Stomach smooth muscle (tissue), 2 donors: ENCODE data around the gene ELF4.

Experiments
- H3K27ac ChIP-seq: one replicate; pipeline ENCODE4 v1.7.0; 2013; ENCODE audit warnings: mild to moderate bottlenecking, low read length, inconsistent platforms
- H3K27me3 ChIP-seq, 2 donors: one replicate each; pipeline ENCODE4 v1.7.0; 2013; ENCODE audit warnings: low read length in 2 of 2; ENCODE audit not compliant: insufficient read depth in 2 of 2, control insufficient read depth in 1 of 2
- H3K36me3 ChIP-seq, 2 donors: one replicate each; pipeline ENCODE4 v1.7.0; 2013; ENCODE audit warnings: low read length in 2 of 2; ENCODE audit not compliant: control insufficient read depth in 2 of 2, insufficient read depth in 2 of 2
- H3K4me1 ChIP-seq: one replicate; pipeline ENCODE4 v1.7.0; 2013; ENCODE audit warnings: low read length; ENCODE audit not compliant: control insufficient read depth, insufficient read depth
- H3K4me3 ChIP-seq, 2 donors: one replicate each; pipeline ENCODE4 v1.7.0; 2013; ENCODE audit warnings: low read length in 2 of 2
- H3K9ac ChIP-seq, 2 donors: one replicate each; pipeline ENCODE4 v1.7.0; 2013; ENCODE audit warnings: low read length in 2 of 2, mild to moderate bottlenecking in 1 of 2
- H3K9me3 ChIP-seq, 2 donors: one replicate each; pipeline ENCODE4 v1.7.0; 2013; ENCODE audit warnings: low read length in 2 of 2; ENCODE audit not compliant: control insufficient read depth in 2 of 2
- donor health status: healthy.
- donor health status: Pancreatic carcinoma.

Gene ELF4

GRCh38 chrX:130066975-130067615 lies 43.2 kb downstream of the ELF4 start:
- Histone ChIP-seq H3K9me3 (no peaks in the 10 kb centered on the region), H3K27ac (no peak overlapping the region), H3K9ac (no peak overlapping the region), H3K4me3 (no peak overlapping the region), H3K36me3 (peaks cover 0 to 6% of the 10 kb centered on the region in 2 donors), H3K4me1 (no peaks in the 10 kb centered on the region), H3K27me3 (peaks cover 0 to 2% of the 10 kb centered on the region in 2 donors)

- Histone ChIP-seq H3K9me3 (no peaks in the 10 kb centered on the region), H3K4me3 (peak overlapping the region; percentile 46 to 68), H3K4me1 (peaks cover 16% of the 10 kb centered on the region), H3K36me3 (peaks cover 0 to 2% of the 10 kb centered on the region in 2 donors), H3K9ac (peak overlapping the region; percentile 38 to 42), H3K27ac (no peak overlapping the region), H3K27me3 (peaks cover 0 to 3% of the 10 kb centered on the region in 2 donors)
Measured at GRCh38 chrX:130060122-130061069, 49.9 kb downstream of the ELF4 start.

GRCh38 chrX:130058652-130059051 lies 51.6 kb downstream of the ELF4 start:
- Histone ChIP-seq H3K27me3 (peaks cover 0 to 3% of the 10 kb centered on the region in 2 donors), H3K9me3 (no peaks in the 10 kb centered on the region), H3K4me3 (no peak overlapping the region), H3K36me3 (peaks cover 0 to 2% of the 10 kb centered on the region in 2 donors), H3K9ac (no peak overlapping the region), H3K27ac (peak overlapping the region; percentile 24), H3K4me1 (peaks cover 23% of the 10 kb centered on the region)

- Histone ChIP-seq H3K4me3 (no peak overlapping the region), H3K36me3 (peaks cover 3% of the 10 kb centered on the region in 2 donors)
Measured at GRCh38 chrX:130057209-130057608, 53.1 kb downstream of the ELF4 start.

GRCh38 chrX:130055899-130056298 lies 54.4 kb downstream of the ELF4 start:
- H3K27ac ChIP-seq: no peak overlapping the region
- H3K27me3 ChIP-seq: peaks cover 0 to 3% of the 10 kb centered on the region in 2 donors
- H3K36me3 ChIP-seq: peaks cover 8 to 15% of the 10 kb centered on the region in 2 donors
- H3K9me3 ChIP-seq: no peaks in the 10 kb centered on the region
- no peak overlapping the region for H3K4me3 ChIP-seq
- peaks cover 21% of the 10 kb centered on the region for H3K4me1 ChIP-seq
- no peak overlapping the region for H3K9ac ChIP-seq

More at GRCh38 chrX:130057209-130057608, 53.1 kb downstream of the ELF4 start:
- H3K27me3 ChIP-seq: peaks cover 0 to 3% of the 10 kb centered on the region in 2 donors
- no peak overlapping the region for H3K27ac ChIP-seq
- no peak overlapping the region for H3K9ac ChIP-seq
- no peaks in the 10 kb centered on the region for H3K9me3 ChIP-seq
- H3K4me1 ChIP-seq: peaks cover 23% of the 10 kb centered on the region

GRCh38 chrX:130055103-130055502 lies 55.2 kb downstream of the ELF4 start:
- peaks cover 0 to 5% of the 10 kb centered on the region in 2 donors for H3K27me3 ChIP-seq
- no peak overlapping the region for H3K27ac ChIP-seq
- H3K4me1 ChIP-seq: peaks cover 17% of the 10 kb centered on the region
- no peak overlapping the region for H3K9ac ChIP-seq
- peaks cover 0 to 2% of the 10 kb centered on the region in 2 donors for H3K9me3 ChIP-seq
- no peak overlapping the region for H3K4me3 ChIP-seq
- peaks cover 8 to 15% of the 10 kb centered on the region in 2 donors for H3K36me3 ChIP-seq

GRCh38 chrX:130053236-130053635 lies 57.1 kb downstream of the ELF4 start:
- Histone ChIP-seq H3K9me3 (peaks cover 0 to 2% of the 10 kb centered on the region in 2 donors), H3K4me3 (no peak overlapping the region), H3K27ac (no peak overlapping the region), H3K27me3 (peaks cover 0 to 5% of the 10 kb centered on the region in 2 donors), H3K36me3 (peaks cover 13 to 16% of the 10 kb centered on the region in 2 donors), H3K9ac (no peak overlapping the region), H3K4me1 (peaks cover 8% of the 10 kb centered on the region)

GRCh38 chrX:130051176-130051845 lies 59.0 kb downstream of the ELF4 start:
- no peak overlapping the region for H3K4me3 ChIP-seq
- peaks cover 8% of the 10 kb centered on the region for H3K4me1 ChIP-seq
- H3K9ac ChIP-seq: no peak overlapping the region
- peaks cover 0 to 2% of the 10 kb centered on the region in 2 donors for H3K9me3 ChIP-seq
- H3K27ac ChIP-seq: no peak overlapping the region
- H3K27me3 ChIP-seq: peaks cover 0 to 7% of the 10 kb centered on the region in 2 donors
- H3K36me3 ChIP-seq: peaks cover 21 to 26% of the 10 kb centered on the region in 2 donors

- Histone ChIP-seq H3K4me3 (no peak overlapping the region), H3K36me3 (peaks cover 20 to 26% of the 10 kb centered on the region in 2 donors), H3K4me1 (peaks cover 1% of the 10 kb centered on the region), H3K9ac (no peak overlapping the region), H3K27ac (no peak overlapping the region), H3K9me3 (peaks cover 0 to 2% of the 10 kb centered on the region in 2 donors), H3K27me3 (peaks cover 0 to 7% of the 10 kb centered on the region in 2 donors)
Measured at GRCh38 chrX:130049821-130050220, 60.5 kb downstream of the ELF4 start.

- H3K36me3 ChIP-seq: peaks cover 20 to 26% of the 10 kb centered on the region in 2 donors
- no peak overlapping the region for H3K9ac ChIP-seq
- H3K4me1 ChIP-seq: no peaks in the 10 kb centered on the region
- H3K4me3 ChIP-seq: no peak overlapping the region
- no peak overlapping the region for H3K27ac ChIP-seq
- peaks cover 0 to 7% of the 10 kb centered on the region in 2 donors for H3K27me3 ChIP-seq
- H3K9me3 ChIP-seq: peaks cover 0 to 2% of the 10 kb centered on the region in 2 donors
Measured at GRCh38 chrX:130048686-130049222, 61.5 kb downstream of the ELF4 start.
